ENCODE measurements around the gene BRSK2.

The BRSK2 gene

GRCh38 chr11:1438261-1438966 is 48.7 kb downstream of the BRSK2 start:
- no peak for DNase-seq

- DNase-seq: peak; percentile 21
Measured at GRCh38 chr11:1438967-1439330, 49.2 kb downstream of the BRSK2 start.

- DNase-seq: no peak
Measured at GRCh38 chr11:1439341-1439740, 49.6 kb downstream of the BRSK2 start.

GRCh38 chr11:1440066-1440465 is 50.3 kb downstream of the BRSK2 start:
- no peak for DNase-seq

- DNase-seq: peak; percentile 24
Measured at GRCh38 chr11:1440496-1440895, 50.8 kb downstream of the BRSK2 start.

GRCh38 chr11:1442163-1442562 is 52.4 kb downstream of the BRSK2 start:
- no peak for DNase-seq

- no peak for DNase-seq
Measured at GRCh38 chr11:1442807-1443366, 53.2 kb downstream of the BRSK2 start.

- no peak for DNase-seq
Measured at GRCh38 chr11:1443737-1444136, 54.0 kb downstream of the BRSK2 start.

GRCh38 chr11:1444321-1444720 is 54.6 kb downstream of the BRSK2 start:
- DNase-seq: no peak

- DNase-seq: no peak
Measured at GRCh38 chr11:1444823-1445422, 55.2 kb downstream of the BRSK2 start.

- no peak for DNase-seq
Measured at GRCh38 chr11:1445741-1446445, 56.2 kb downstream of the BRSK2 start.

- no peak for DNase-seq
Measured at GRCh38 chr11:1446623-1447022, 56.9 kb downstream of the BRSK2 start.

GRCh38 chr11:1447845-1448825 is 58.4 kb downstream of the BRSK2 start:
- no peak for DNase-seq

GRCh38 chr11:1448882-1449281 is 59.1 kb downstream of the BRSK2 start:
- DNase-seq: no peak

GRCh38 chr11:1449490-1450243 is 59.9 kb downstream of the BRSK2 start:
- DNase-seq: no peak

GRCh38 chr11:1450344-1450875 is 60.7 kb downstream of the BRSK2 start:
- no peak for DNase-seq

GRCh38 chr11:1450949-1451710 is 61.4 kb downstream of the BRSK2 start:
- no peak for DNase-seq

- DNase-seq: no peak
Measured at GRCh38 chr11:1451781-1452470, 62.2 kb downstream of the BRSK2 start.

GRCh38 chr11:1452744-1453143 is 63.0 kb downstream of the BRSK2 start:
- DNase-seq: no peak

- no peak for DNase-seq
Measured at GRCh38 chr11:1453611-1454034, 63.9 kb downstream of the BRSK2 start.
